ENCODE results near the gene PEBP1.

- TF ChIP-seq JUN (IDR thresholded peaks at IDR 0.05), result no peak
- TF ChIP-seq PBX3 (IDR thresholded peaks at IDR 0.05), result no peak
- TF ChIP-seq REST (IDR thresholded peaks at IDR 0.05), result no peak
- TF ChIP-seq, protein P1, sequence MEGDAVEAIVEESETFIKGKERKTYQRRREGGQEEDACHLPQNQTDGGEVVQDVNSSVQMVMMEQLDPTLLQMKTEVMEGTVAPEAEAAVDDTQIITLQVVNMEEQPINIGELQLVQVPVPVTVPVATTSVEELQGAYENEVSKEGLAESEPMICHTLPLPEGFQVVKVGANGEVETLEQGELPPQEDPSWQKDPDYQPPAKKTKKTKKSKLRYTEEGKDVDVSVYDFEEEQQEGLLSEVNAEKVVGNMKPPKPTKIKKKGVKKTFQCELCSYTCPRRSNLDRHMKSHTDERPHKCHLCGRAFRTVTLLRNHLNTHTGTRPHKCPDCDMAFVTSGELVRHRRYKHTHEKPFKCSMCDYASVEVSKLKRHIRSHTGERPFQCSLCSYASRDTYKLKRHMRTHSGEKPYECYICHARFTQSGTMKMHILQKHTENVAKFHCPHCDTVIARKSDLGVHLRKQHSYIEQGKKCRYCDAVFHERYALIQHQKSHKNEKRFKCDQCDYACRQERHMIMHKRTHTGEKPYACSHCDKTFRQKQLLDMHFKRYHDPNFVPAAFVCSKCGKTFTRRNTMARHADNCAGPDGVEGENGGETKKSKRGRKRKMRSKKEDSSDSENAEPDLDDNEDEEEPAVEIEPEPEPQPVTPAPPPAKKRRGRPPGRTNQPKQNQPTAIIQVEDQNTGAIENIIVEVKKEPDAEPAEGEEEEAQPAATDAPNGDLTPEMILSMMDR (IDR thresholded peaks at IDR 0.05), result no peak
Measured at GRCh38 chr12:118127867-118128266, 8.1 kb upstream of the PEBP1 start.

Measured in A549 (cell line).